Spleen (tissue), 11 donors: ENCODE measurements around the gene SCD5. TPM values are rescaled to one million over a fixed set of nuclear protein-coding genes. Genes with fewer than 3 reads are reported as not detected.
A peak's percentile ranks its signal among the peaks of the same experiment; 100 is the strongest.

Experiments
- DNase-seq: peaks from one replicate; pipeline ENCODE4 v3.0.0-alpha.2; 2020
- H3K27ac ChIP-seq, 8 donors: fragments of 200-600 bp; sonication (generic) in 7 of 8; 1 replicate in 4 of 8; 2 replicates in 4 of 8; pipeline versions ENCODE4 v1.5.0 to v1.8.0; 2016 to 2021; ENCODE audit warnings: inconsistent platforms in 4 of 8, mild to moderate bottlenecking in 4 of 8, moderate library complexity in 1 of 8
- H3K27me3 ChIP-seq, 7 donors: fragments of 200-600 bp; sonication (generic) in 6 of 7; replicated peaks in 1 of 7; 1 replicate in 4 of 7; 2 replicates in 3 of 7; pipeline versions ENCODE4 v1.5.0 to v1.8.0; 2016 to 2021; ENCODE audit warnings: inconsistent platforms in 3 of 7, mild to moderate bottlenecking in 1 of 7
- H3K36me3 ChIP-seq, 6 donors: fragments of 200-600 bp; sonication (generic) in 5 of 6; 1 replicate in 4 of 6; 2 replicates in 2 of 6; pipeline versions ENCODE4 v1.5.0 to v1.8.0; 2016 to 2021; ENCODE audit warnings: inconsistent platforms in 2 of 6
- H3K4me1 ChIP-seq, 6 donors: fragments of 200-600 bp; sonication (generic) in 5 of 6; 1 replicate in 3 of 6; 2 replicates in 3 of 6; pipeline versions ENCODE4 v1.5.0 to v1.8.0; 2016 to 2021; ENCODE audit warnings: inconsistent platforms in 3 of 6
- H3K4me3 ChIP-seq, 8 donors: fragments of 200-600 bp; sonication (generic) in 7 of 8; 1 replicate in 4 of 8; 2 replicates in 4 of 8; pipeline versions ENCODE4 v1.5.0 to v1.8.0; 2016 to 2021; ENCODE audit warnings: inconsistent platforms in 4 of 8, mild to moderate bottlenecking in 4 of 8, moderate library complexity in 2 of 8
- H3K9me3 ChIP-seq, 8 donors: fragments of 200-600 bp; sonication (generic) in 7 of 8; 1 replicate in 4 of 8; 2 replicates in 4 of 8; pipeline versions ENCODE4 v1.5.0 to v1.8.0; 2016 to 2021; ENCODE audit warnings: inconsistent platforms in 4 of 8
- POLR2A ChIP-seq, 3 donors: fragments of 450-650 bp; IDR thresholded peaks; one replicate each; pipeline ENCODE4 v1.5.1; 2017; ENCODE audit warnings: antibody characterized with exemption in 3 of 3, mild to moderate bottlenecking in 1 of 3
- POLR2AphosphoS5 ChIP-seq, 3 donors: sonication (generic); formaldehyde crosslinking; IDR thresholded peaks; one replicate each; pipeline ENCODE4 v1.5.1; 2017; ENCODE audit warnings: antibody characterized with exemption in 3 of 3
- WGBS, 5 donors: extraction: QIAGEN DNeasy Blood & Tissue Kit in 3 of 5; methylation state at CpG; one replicate each; pipeline versions ENCODE4 v1.1.5 to v1.1.7; 2013 to 2018; 5-methylcytosine and 5-hydroxymethylcytosine counted together
- intact Hi-C: fragments of 100-400 bp; cut with DNase I; formaldehyde crosslinking; loops from one replicate; pipeline ENCODE4 v1.15.0; 2023; ENCODE audit warnings: low total_unique reads
- polyA plus RNA-seq, 3 donors: library from polyadenylated mRNA; stranded (reverse); fragments of 200-250 nt; gene quantifications; one replicate each; pipeline ENCODE4 v1.2.1, GENCODE V29; 2013
- total RNA-seq, 7 donors: library from RNA; depleted of rRNA in 3 of 7; stranded (reverse); fragments of >200 nt in 3 of 7; fragmentation: NEBNext Ultra II Directional in 4 of 7; extraction: Animal tissue kit (Norgen Biotek cat#: 25700) in 4 of 7; gene quantifications; one replicate each; pipeline versions ENCODE4 v1.1.0 to v1.2.1, GENCODE V29; 2016 to 2021
- TF ChIP-seq, protein P1 (sequence below), 11 experiments: fragments of 200-600 bp in 7 of 11; fragments of 450-650 bp in 4 of 11; sonication (generic) in 4 of 11; IDR thresholded peaks in 8 of 11; conservative IDR thresholded peaks in 3 of 11; 1 replicate in 7 of 11; 2 replicates in 4 of 11; pipeline versions ENCODE4 v1.4.0 to v1.8.0; 2016 to 2021; ENCODE audit warnings: antibody characterized with exemption in 11 of 11, inconsistent platforms in 4 of 11, mild to moderate bottlenecking in 1 of 11
- donor health status: healthy with polysubstance abuse.
- donor health status: DM: no; HTN: no; CAD: no; lungs with moderate emphysema.
- donor health status: DM: no; HTN: no; CAD: no.
- donor health status: Bipolar disorder and iron deficiency.
- donor health status: healthy.
- donor health status: DM: no; HTN: no; CAD: no.
- donor health status: DM: yes; HTN: yes; CAD: no.

The SCD5 gene
- total and polyA plus RNA-seq, 10 donors, result 0.85 to 7.2 (median 3.9) TPM

DNA sequence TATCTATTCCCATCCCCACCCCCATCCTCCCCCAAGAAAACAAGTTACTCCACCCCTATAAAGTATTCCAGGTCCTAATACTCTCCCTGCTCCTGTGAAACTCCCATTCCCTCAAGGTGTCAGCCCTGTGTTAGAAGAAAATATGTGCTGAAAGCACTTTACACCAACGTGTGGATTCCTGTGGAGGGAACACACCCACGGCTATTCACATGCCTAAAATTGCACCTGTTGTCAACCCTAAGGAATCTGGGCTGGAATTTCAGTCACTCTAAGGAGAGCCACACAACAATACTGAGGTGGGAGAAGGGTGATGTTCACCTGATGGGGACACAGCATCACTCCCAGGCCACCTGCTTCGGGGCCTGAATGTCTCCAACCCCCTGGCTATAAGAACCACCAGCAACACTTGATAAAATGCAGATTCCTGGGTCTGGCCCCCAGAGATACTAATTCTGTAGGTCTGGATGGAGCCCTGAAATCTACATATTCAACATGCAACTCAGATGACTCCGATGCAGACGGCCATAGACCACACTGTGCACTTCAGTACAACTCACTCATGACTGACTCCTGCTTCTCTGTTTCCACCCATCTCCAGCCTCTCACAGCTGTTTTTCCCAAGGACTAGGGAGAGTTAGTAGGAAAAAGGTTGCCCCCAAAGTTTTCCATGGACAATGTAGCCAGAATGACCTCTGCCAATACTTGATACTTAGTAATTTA, 15.8 kb downstream of the SCD5 start:
- no peak for DNase-seq
- Histone ChIP-seq H3K9me3 (no peaks in the 10 kb centered on the region), H3K27me3 (no peaks in the 10 kb centered on the region), H3K27ac (no peak overlapping the region), H3K4me3 (no peak overlapping the region), H3K36me3 (no peaks in the 10 kb centered on the region), H3K4me1 (peaks cover 0 to 9% (median 4%) of the 10 kb centered on the region in 6 donors)
- 73 to 84% (median 81%) methylated on average over 5 of the region's 5 CpGs for WGBS, 5 donors
- intact Hi-C loops, result no loop called here
- TF ChIP-seq POLR2AphosphoS5 (IDR thresholded peaks at IDR 0.05) (no peak), POLR2A (IDR thresholded peaks at IDR 0.05) (no peak)
- TF ChIP-seq, protein P1, sequence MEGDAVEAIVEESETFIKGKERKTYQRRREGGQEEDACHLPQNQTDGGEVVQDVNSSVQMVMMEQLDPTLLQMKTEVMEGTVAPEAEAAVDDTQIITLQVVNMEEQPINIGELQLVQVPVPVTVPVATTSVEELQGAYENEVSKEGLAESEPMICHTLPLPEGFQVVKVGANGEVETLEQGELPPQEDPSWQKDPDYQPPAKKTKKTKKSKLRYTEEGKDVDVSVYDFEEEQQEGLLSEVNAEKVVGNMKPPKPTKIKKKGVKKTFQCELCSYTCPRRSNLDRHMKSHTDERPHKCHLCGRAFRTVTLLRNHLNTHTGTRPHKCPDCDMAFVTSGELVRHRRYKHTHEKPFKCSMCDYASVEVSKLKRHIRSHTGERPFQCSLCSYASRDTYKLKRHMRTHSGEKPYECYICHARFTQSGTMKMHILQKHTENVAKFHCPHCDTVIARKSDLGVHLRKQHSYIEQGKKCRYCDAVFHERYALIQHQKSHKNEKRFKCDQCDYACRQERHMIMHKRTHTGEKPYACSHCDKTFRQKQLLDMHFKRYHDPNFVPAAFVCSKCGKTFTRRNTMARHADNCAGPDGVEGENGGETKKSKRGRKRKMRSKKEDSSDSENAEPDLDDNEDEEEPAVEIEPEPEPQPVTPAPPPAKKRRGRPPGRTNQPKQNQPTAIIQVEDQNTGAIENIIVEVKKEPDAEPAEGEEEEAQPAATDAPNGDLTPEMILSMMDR (IDR thresholded peaks at IDR 0.05 in 8 of 11, conservative IDR thresholded peaks at IDR 0.05 in 3 of 11), result no peak

- intact Hi-C loops, result no loop called here
- Histone ChIP-seq H3K36me3 (no peaks in the 10 kb centered on the region), H3K4me3 (no peak overlapping the region), H3K9me3 (no peaks in the 10 kb centered on the region), H3K27ac (peak overlapping the region in 1 of 8 donors; percentile 1), H3K4me1 (peaks cover 0 to 9% (median 4%) of the 10 kb centered on the region in 6 donors), H3K27me3 (no peaks in the 10 kb centered on the region)
- DNase-seq, result peak; percentile 81
- WGBS, 5 donors, result 35 to 41% (median 38%) methylated on average over 10 of the region's 10 CpGs
- TF ChIP-seq, protein P1 (IDR thresholded peaks at IDR 0.05 in 8 of 11, conservative IDR thresholded peaks at IDR 0.05 in 3 of 11), result no peak
These were observed 17.8 kb downstream of the SCD5 start for GRCh38 chr4:82780752-82781231.

- WGBS, 5 donors, result 55 to 73% (median 65%) methylated on average over 1 of the region's 1 CpG
- no peak for TF ChIP-seq POLR2A (IDR thresholded peaks at IDR 0.05)
- TF ChIP-seq POLR2AphosphoS5 (IDR thresholded peaks at IDR 0.05), result no peak
- TF ChIP-seq, protein P1 (IDR thresholded peaks at IDR 0.05 in 8 of 11, conservative IDR thresholded peaks at IDR 0.05 in 3 of 11), result no peak
- peak overlapping the region in 1 of 8 donors; percentile 1 for H3K27ac ChIP-seq
- no peak for DNase-seq
- H3K27me3 ChIP-seq, result no peaks in the 10 kb centered on the region
- intact Hi-C loops, result no loop called here
- no peaks in the 10 kb centered on the region for H3K36me3 ChIP-seq
- H3K9me3 ChIP-seq, result no peaks in the 10 kb centered on the region
- H3K4me1 ChIP-seq, result peaks cover 0 to 9% (median 4%) of the 10 kb centered on the region in 6 donors
- no peak overlapping the region for H3K4me3 ChIP-seq
These were observed 18.3 kb downstream of the SCD5 start for GRCh38 chr4:82780170-82780751.

GRCh38 chr4:82779032-82779431, 19.6 kb downstream of the SCD5 start:
- DNase-seq, result no peak
- Histone ChIP-seq H3K27me3 (no peaks in the 10 kb centered on the region), H3K4me3 (no peak overlapping the region), H3K27ac (no peak overlapping the region), H3K9me3 (no peaks in the 10 kb centered on the region), H3K36me3 (no peaks in the 10 kb centered on the region), H3K4me1 (peaks cover 0 to 9% (median 4%) of the 10 kb centered on the region in 6 donors)
- intact Hi-C loops, result no loop called here
- WGBS, 5 donors, result 84 to 90% (median 89%) methylated on average over 8 to 11 of the region's 11 CpGs
- TF ChIP-seq POLR2AphosphoS5 (IDR thresholded peaks at IDR 0.05), result no peak
